ENCODE results near the gene SARDH. TPM values are rescaled to one million over a fixed set of nuclear protein-coding genes. Genes with fewer than 3 reads are reported as not detected.

Gene SARDH
- total and polyA plus RNA-seq, 2 of the 13 experiments (the other 11 are each of a cell fraction or from before 2014, with no cell fraction given) = 11.6 to 34.9 TPM

DNA sequence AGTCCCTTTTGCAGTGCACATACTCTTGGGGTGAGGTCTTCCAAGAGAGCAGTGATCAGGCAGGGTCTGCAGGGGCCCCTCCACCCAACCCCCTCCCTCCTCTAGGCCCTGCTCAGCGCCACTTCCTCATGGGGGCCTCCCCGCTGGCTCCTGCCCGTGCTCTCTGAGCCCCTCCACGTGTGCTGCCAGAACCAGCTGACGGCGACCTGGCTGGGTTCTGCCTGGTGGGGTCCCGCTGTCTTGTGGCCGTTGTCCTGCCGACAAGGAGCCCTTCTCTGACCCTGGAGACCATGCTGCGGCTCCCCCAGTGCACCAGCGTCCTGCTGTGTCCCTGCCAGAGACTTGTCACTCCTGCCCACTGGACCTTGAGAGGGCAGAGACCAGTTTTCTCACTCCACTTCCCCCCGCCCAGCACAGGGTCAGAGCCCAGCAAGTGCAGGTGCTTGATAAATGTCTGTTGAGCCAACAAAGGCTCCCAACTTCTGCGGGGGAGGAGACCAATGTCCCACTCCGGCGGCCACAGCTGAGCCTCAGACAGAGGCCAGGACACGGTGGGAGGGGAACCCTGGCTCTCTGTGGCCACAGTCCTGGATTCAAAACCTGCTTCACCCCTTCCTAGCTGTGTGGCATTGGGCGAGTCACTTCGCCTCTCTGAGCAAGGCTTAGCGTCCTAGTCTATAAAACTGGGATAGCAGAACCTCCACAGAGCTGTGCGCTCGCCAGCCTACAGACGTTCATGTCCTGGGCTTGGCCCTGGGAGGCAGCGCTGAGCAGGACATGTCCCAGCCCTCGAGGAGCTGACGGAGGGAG lies 24.8 kb downstream of the SARDH start (continued):
- TF ChIP-seq NONO (IDR thresholded peaks at IDR 0.05) = no peak
- TF ChIP-seq NONO (CRISPR knock-in tag; conservative IDR thresholded peaks at IDR 0.05) = no peak
- TF ChIP-seq ZNF883 (CRISPR knock-in tag; IDR thresholded peaks at IDR 0.05; ENCODE audit: not compliant biosample characterization) = no peak
- 0 out of 2 replicates have a peak, but pooled peaks have one; percentile 23 for TF ChIP-seq PPARG (CRISPR knock-in tag; conservative IDR thresholded peaks at IDR 0.05)
- peak; percentile 71; the same call in 1 of the 2 replicates for TF ChIP-seq MEIS1 (CRISPR knock-in tag; IDR thresholded peaks at IDR 0.05; ENCODE audit: borderline replicate concordance)
- TF ChIP-seq HNF4G (IDR thresholded peaks at IDR 0.05; ENCODE audit: borderline replicate concordance, low read depth, low read length) = peak; percentile 59; the same call in 1 of the 2 replicates
- no peak; the same call in 1 of the 2 replicates for TF ChIP-seq HNF4G (CRISPR knock-in tag; IDR thresholded peaks at IDR 0.05; ENCODE audit: borderline replicate concordance, low read depth)
- TF ChIP-seq MAZ (IDR thresholded peaks at IDR 0.05; ENCODE audit: borderline replicate concordance, low read depth, low read length) = 0 out of 2 replicates have a peak, but pooled peaks have one; percentile 30
- TF ChIP-seq MAZ (CRISPR knock-in tag; IDR thresholded peaks at IDR 0.05; ENCODE audit: low read depth) = no peak; the same call in 1 of the 2 replicates
- TF ChIP-seq NFKB2 (CRISPR knock-in tag; IDR thresholded peaks at IDR 0.05; ENCODE audit: borderline replicate concordance) = peak; percentile 19; the same call in 1 of the 2 replicates
- TF ChIP-seq ZNF564 (CRISPR knock-in tag; IDR thresholded peaks at IDR 0.05) = no peak
- TF ChIP-seq FOXK2 (IDR thresholded peaks at IDR 0.05) = no peak
- peak; percentile 16 for TF ChIP-seq AGO1 (IDR thresholded peaks at IDR 0.05; ENCODE audit: low read depth, low read length, poor library complexity, severe bottlenecking)
- TF ChIP-seq ZNF687 (CRISPR knock-in tag; IDR thresholded peaks at IDR 0.05) = peak; percentile 88
- TF ChIP-seq FOXA3 (CRISPR knock-in tag; IDR thresholded peaks at IDR 0.05) = 0 out of 2 replicates have a peak, but pooled peaks have one; percentile 13
- TF ChIP-seq HNRNPH1 (optimal IDR thresholded peaks at IDR 0.05; ENCODE audit: low read depth, low read length) = no peak
- TF ChIP-seq ZNF607 (CRISPR knock-in tag; IDR thresholded peaks at IDR 0.05; ENCODE audit: borderline replicate concordance) = no peak
- TF ChIP-seq TP53 (CRISPR knock-in tag; conservative IDR thresholded peaks at IDR 0.05) = no peak
- TF ChIP-seq KDM1A (CRISPR knock-in tag; IDR thresholded peaks at IDR 0.05) = no peak
- TF ChIP-seq RCOR2 (CRISPR knock-in tag; IDR thresholded peaks at IDR 0.05) = peak; percentile 69
- TF ChIP-seq MIER3 (CRISPR knock-in tag; IDR thresholded peaks at IDR 0.05; ENCODE audit: borderline replicate concordance) = peak; percentile 26; the same call in 1 of the 2 replicates
- TF ChIP-seq, protein P1, sequence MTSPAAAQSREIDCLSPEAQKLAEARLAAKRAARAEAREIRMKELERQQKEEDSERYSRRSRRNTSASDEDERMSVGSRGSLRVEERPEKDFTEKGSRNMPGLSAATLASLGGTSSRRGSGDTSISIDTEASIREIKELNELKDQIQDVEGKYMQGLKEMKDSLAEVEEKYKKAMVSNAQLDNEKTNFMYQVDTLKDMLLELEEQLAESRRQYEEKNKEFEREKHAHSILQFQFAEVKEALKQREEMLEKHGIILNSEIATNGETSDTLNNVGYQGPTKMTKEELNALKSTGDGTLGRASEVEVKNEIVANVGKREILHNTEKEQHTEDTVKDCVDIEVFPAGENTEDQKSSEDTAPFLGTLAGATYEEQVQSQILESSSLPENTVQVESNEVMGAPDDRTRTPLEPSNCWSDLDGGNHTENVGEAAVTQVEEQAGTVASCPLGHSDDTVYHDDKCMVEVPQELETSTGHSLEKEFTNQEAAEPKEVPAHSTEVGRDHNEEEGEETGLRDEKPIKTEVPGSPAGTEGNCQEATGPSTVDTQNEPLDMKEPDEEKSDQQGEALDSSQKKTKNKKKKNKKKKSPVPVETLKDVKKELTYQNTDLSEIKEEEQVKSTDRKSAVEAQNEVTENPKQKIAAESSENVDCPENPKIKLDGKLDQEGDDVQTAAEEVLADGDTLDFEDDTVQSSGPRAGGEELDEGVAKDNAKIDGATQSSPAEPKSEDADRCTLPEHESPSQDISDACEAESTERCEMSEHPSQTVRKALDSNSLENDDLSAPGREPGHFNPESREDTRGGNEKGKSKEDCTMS (CRISPR knock-in tag; conservative IDR thresholded peaks at IDR 0.05) = no peak
- no peak for TF ChIP-seq ZNF879 (CRISPR knock-in tag; IDR thresholded peaks at IDR 0.05)
- TF ChIP-seq ZNF773 (CRISPR knock-in tag; IDR thresholded peaks at IDR 0.05; ENCODE audit: borderline replicate concordance) = no peak
